ENCODE measurements around the gene CHST5.

CHST5 gene

DNA sequence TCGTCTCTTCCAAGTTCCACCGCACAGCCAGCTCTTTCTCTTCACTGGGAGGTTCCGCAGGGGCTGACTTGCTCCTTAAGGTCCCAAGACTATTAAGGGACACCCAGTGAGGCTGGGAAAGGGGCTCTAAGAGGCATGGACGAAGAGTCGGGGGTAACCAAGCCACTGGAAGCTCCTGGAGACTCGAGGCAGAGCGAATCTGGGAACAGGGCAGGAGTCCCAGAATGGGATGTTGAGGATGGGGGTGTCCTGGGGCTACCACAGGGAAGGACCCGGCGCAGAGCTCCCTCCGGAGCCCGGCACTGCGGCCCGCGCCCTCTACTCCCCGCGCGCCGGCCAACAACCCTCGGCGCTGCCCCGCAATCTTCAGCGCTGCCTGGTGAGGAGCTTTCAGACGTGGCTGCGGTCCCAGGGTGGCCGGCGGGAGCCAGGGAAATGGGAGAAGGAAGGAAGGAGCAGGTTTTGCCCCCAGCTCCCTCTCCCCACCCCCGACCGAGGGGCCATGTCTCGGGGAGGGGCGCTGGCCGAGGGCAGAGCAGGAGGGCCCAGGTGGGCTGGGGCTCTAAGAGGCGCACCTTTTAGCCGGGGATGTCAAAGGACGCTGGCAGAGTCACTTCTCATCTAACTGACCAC is 581 bp downstream of the CHST5 start:
- H3K27ac ChIP-seq: no peak overlapping the region
- no peak for TF ChIP-seq ZFX (IDR thresholded peaks at IDR 0.05)
- no peak for TF ChIP-seq CTCF (conservative IDR thresholded peaks at IDR 0.05)

GRCh38 chr16:75534560-75535205 is 1.2 kb downstream of the CHST5 start:
- no peak for TF ChIP-seq ZFX (IDR thresholded peaks at IDR 0.05)
- TF ChIP-seq CTCF (conservative IDR thresholded peaks at IDR 0.05): no peak
- H3K27ac ChIP-seq: no peak overlapping the region

DNA sequence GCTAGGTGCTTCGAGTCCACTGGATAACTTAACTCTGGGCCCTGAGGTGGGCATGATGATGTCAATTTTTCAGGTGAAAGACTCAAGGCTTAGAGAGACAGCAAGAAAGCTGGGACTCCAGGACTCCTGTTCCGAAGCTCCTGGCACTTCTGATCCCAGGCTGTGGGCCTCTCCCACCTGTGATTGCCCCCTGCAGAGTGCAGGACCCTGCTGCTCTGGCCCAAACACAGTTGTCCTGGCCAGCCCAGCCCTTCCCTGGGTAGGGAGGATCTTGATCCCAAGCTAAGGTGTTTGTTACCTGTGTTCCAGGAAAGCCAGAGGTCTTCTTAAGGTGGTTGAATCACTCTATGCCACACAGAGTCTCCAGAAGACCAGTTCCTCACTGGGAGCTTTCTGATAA is 3.1 kb downstream of the CHST5 start:
- no peak for TF ChIP-seq ZFX (IDR thresholded peaks at IDR 0.05)
- TF ChIP-seq CTCF (conservative IDR thresholded peaks at IDR 0.05): no peak

GRCh38 chr16:75532142-75532765 is 3.7 kb downstream of the CHST5 start:
- no peak overlapping the region for H3K27ac ChIP-seq
- TF ChIP-seq CTCF (conservative IDR thresholded peaks at IDR 0.05) (no peak), ZFX (IDR thresholded peaks at IDR 0.05) (no peak)

More for the DNA sequence above, 3.1 kb downstream of the CHST5 start:
- H3K27ac ChIP-seq: no peak overlapping the region

- no peak overlapping the region for H3K27ac ChIP-seq
- TF ChIP-seq ZFX (IDR thresholded peaks at IDR 0.05) (no peak), CTCF (conservative IDR thresholded peaks at IDR 0.05) (no peak)
These were observed 5.9 kb downstream of the CHST5 start for GRCh38 chr16:75529959-75530358.

DNA sequence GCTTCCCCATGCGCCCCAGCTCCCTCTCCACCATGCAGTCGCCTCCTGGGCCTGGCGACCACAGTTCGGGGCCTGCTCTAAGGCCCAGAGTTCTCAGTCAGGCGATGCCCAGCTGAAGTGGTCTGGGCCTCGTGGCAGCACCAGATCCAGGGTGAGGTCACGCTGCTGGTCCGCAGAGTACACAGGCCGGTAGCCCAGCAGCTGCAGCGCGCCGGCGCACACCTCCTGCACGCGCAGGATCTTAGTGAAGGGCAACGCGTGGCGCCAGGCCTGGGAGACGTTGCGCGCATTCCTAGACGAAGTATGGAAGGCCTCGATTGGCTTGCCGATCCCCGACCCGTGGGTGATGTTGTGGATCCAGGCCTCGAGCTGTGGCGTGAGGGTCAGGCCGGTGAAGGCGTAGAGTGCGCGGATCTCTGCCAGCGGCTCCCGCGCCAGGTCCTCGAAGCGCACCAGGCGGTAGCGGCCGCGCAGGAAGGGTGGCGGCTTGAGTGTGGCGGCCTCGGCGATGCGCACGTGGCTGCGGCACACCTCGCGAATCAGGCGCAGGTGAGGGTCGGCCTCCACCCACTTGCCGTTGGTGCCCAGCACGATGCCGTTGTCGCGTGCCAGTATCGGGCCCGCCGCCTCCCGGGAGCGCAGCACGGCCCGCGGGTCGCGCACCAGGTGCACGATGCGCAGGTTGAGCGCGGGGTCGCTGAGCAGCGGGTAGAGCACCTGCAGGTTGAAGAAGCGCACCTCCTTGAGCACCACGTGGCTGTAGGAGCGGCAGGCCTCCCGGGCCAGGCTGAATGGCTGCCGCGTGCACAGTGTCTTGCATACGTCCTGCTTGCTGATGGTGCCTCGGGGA is 6.6 kb downstream of the CHST5 start:
- no peak overlapping the region for H3K27ac ChIP-seq
- TF ChIP-seq ZFX (IDR thresholded peaks at IDR 0.05): no peak
- no peak for TF ChIP-seq CTCF (conservative IDR thresholded peaks at IDR 0.05)

All from C4-2B (cell line).